NCI-H345 (cell line): ENCODE data around the gene EXOC3L2.

Source experiments
- DNase-seq: peaks from one replicate; lab custom pipeline; 2025; lab: John Stamatoyannopoulos, UW

Gene EXOC3L2

GRCh38 chr19:45179892-45180370, 65.3 kb downstream of the EXOC3L2 start:
- no peak for DNase-seq

DNA sequence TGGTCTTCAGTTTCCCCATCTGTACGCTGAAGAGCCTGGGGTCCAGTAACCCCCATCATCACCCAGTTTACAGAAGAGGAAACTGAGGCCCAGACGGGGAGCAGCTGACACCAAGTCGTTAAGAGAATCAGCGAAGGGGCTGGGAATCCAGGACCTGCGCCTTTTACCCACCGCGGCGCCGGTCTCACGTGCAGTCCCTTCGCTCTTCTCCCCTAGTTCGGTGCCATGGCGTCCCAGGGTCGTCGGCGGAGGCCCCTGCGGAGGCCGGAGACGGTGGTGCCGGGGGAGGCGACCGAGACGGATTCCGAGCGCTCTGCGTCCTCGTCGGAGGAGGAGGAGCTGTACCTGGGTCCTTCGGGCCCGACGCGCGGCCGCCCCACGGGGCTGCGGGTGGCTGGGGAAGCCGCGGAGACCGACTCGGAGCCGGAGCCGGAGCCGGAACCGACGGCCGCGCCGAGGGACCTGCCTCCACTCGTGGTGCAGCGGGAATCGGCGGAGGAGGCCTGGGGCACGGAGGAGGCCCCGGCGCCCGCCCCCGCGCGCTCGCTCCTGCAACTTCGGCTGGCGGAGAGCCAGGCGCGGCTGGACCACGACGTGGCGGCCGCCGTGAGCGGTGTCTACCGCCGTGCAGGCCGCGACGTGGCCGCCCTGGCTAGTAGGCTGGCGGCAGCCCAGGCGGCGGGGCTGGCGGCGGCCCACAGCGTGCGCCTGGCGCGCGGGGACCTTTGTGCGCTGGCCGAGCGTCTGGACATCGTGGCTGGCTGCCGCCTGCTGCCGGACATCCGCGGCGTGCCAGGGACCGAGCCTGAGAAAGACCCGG, 65.9 kb downstream of the EXOC3L2 start:
- DNase-seq = no peak

GRCh38 chr19:45178262-45179071, 66.7 kb downstream of the EXOC3L2 start, which contains the start of gene BLOC1S3:
BLOC1S3 (plus strand) TSS chr19:45178784; CDS start chr19:45179297, 513 bp downstream.
- peak; percentile 100 for DNase-seq

DNA sequence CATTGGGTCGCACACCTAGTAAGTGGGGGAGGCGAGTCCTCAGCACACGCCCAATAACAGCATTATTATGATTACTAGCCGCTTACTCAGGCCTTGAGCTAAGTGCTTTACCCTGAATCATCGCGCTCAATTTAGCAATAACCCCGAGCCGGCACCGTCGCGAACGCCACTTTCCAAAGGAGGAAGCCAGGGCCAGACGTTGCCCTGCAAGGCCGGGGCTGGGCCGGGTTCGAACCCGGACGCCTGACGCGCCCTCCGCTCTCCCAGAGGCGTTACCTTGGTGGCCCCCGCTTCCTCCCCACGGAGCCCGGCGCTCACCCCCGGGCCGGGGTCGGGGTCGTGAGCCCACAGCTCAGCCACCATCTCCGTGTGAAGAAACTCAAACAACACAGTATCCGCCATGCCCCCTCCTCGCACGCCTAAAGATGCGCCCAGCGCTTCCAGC, 67.4 kb downstream of the EXOC3L2 start, which contains the start of gene TRAPPC6A:
TRAPPC6A (minus strand) TSS at position 421 of the 445 bp plus-strand sequence; CDS start at position 402, 19 bp downstream.
- DNase-seq = no peak

GRCh38 chr19:45175515-45176345, 69.5 kb downstream of the EXOC3L2 start:
- DNase-seq = no peak

- DNase-seq = no peak
These were observed 71.4 kb downstream of the EXOC3L2 start for GRCh38 chr19:45173816-45174215.

DNA sequence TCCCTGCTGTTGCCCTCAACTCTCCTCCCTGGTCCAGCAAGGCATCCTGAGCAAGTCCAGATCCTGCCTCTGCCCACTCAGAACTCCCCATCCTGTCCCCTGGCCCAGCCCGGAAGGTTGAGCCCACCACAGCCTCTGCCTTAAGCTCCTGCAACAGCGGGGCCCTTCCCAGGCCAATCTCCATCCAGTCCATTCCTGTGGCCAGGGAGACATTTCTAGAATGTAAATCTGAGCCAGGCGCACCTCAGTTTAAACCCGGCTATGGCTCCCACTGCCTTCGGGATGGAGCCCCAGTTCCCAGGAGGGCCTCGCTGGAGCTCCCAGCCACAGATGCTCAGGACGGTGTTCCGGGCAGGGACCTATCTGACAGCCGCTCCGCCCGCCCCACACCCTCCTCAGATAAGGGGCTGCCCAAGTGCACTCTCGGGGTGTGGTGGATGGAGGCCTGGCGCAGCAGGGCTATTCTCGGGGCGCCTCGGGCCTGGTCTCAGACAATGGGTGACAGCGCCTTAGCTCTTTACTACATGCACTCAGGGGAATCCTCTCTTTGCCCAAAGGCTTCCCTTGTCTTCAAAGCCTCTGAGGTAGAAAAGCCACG, 72.5 kb downstream of the EXOC3L2 start:
- DNase-seq = no peak

GRCh38 chr19:45172173-45172572, 73.0 kb downstream of the EXOC3L2 start:
- DNase-seq = peak; percentile 11

DNA sequence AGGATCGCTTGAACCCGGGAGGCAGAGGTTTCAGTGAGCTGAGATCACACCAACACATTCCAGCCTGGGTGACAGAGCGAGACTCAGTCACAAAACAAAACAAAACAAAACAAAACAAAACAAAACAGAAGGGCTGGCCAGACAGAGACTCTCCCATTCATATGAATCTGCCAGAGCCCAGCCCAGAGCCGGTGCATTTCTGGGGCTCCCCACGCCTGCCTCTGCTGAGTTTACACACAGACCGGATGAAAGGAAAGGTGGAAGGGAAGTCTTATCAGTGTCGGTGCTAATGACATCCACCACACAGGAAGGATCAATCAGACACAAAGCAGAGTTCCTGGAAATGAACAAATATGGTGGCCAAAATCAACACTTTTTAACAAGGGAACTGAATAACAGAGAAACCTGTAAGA, 74.0 kb downstream of the EXOC3L2 start:
- no peak for DNase-seq

DNA sequence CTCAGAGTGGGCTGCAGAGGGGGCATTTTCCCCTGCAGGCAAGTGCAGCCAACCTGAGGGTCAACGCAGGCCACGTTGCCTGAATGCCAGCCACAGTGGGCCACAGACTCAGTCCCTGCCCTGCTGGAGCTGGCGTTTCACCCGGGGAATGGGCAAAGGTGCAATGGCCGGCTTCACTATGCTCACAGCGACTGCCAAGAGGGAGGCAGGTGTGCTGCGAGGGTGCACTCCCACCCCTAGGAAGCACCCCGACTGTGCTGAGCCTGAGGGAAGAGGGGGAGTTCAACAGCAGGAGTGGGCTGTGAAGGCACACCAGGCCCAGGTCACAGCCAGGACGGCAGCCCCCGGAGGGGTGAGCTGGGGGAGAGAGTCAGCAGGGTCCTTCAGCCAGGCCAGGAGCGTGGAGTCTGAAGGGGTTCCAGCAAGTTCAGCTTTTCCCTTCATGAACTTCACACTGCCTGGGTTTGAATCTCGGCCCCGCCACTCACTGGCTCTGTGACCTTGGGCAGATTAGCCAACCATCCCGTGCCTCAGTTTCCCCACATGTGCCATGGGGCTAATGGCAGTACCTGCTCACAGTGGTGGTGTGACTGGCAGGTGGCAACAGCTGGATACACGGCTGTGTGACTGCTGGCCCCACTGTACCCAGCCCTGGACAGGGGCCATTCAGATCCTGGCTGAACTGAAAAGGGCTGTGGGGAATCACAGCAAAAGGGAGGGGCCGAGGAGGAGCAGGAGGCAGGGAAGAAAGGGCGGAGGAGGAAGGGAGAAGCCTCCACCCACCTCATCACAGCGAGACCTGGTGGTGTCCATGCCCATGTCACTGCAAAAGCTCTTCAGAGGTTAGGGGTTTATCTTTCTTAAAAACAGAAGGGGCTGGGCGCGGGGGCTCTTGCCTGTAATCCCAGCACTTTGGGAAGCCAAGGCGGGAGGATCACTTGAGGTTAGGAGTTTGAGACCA, 74.8 kb downstream of the EXOC3L2 start:
- DNase-seq = no peak

- DNase-seq = no peak
These were observed 75.6 kb downstream of the EXOC3L2 start for GRCh38 chr19:45169602-45170001.

GRCh38 chr19:45168767-45169351, 76.3 kb downstream of the EXOC3L2 start:
- DNase-seq = no peak

GRCh38 chr19:45166723-45167252, 78.4 kb downstream of the EXOC3L2 start:
- DNase-seq = no peak

- no peak for DNase-seq
These were observed 80.5 kb downstream of the EXOC3L2 start for GRCh38 chr19:45164577-45165335.

DNA sequence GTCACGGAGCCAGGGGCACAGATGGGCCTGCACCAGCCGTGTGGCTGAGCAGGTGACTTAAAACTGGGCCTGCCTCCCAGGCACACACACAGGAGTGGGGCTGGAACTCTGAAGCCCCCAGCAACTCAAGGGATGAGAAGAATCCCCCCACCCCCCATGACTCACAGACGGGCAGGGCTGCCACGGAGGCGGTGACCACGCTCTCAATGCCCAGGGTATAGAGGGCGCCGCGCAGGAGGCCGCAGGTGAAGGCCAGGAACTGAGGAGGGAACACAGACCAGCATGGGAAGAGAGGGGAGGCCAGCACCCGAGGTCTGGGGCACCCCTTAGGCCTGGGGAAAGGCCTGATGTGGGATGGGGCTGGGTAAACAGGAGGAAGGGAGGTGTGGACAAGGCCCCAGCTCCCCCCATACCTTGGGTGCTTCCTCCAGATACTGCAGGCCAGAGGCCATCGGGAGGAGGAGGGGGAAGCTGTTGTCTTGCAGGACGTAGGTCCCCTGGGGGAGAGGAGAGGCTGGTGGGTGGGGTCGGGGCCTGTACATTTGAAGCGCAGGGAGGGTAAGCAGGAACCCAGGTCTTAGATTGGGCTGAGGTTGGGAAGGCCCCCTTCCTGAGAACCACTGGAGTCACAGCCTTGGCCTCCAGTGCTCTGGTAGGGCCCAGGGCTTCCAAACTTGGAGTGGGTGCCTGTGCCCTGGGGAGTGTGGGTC, 81.3 kb downstream of the EXOC3L2 start:
- DNase-seq = no peak

- no peak for DNase-seq
These were observed 82.1 kb downstream of the EXOC3L2 start for GRCh38 chr19:45163156-45163555.

- DNase-seq = no peak
These were observed 82.5 kb downstream of the EXOC3L2 start for GRCh38 chr19:45162608-45163143.
